Measurements from ENCODE around the gene IL10RA. TPM values are rescaled to one million over a fixed set of nuclear protein-coding genes. Genes with fewer than 3 reads are reported as not detected.
A peak's percentile ranks its signal among the peaks of the same experiment; 100 is the strongest.

The IL10RA gene
- total and polyA plus RNA-seq, 9 of the 15 experiments (the other 6 are each of a cell fraction or from before 2014, with no cell fraction given), result 0.17 to 17.3 (median 2.9) TPM

GRCh38 chr11:117945047-117945810 lies 41.0 kb upstream of the IL10RA start:
- in situ Hi-C loops (cut with MboI), result loop anchor here (5.0 to 10.0 kb wide), 3 partner anchors 100 to 123 kb away; partner anchors contain the start of gene FXYD2
- H2AFZ ChIP-seq (ENCODE audit: low read depth, low read length), result no peak overlapping the region
- ChIA-PET CTCF (ENCODE audit: low intra/inter-chr PET ratio) (interaction anchor here (0.5 to 4.9 kb wide), 3 partner anchors 103 to 127 kb away, joined by 3 to 37 read pairs (median 25); no protein-coding TSS in a partner anchor), POLR2A (interaction anchor here (1.0 to 1.1 kb wide), 2 partner anchors 9 to 108 kb away, joined by 3 read pairs; no protein-coding TSS in a partner anchor)
- WGBS (ENCODE audit: insufficient coverage, low coverage, missing lambda C conversion rate), result 25% methylated on average over 7 of the region's 7 CpGs
- no peaks in the 10 kb centered on the region for H3K9me3 ChIP-seq (replicated peaks; ENCODE audit: control insufficient read depth, insufficient read depth, low read depth, low read length)
- H4K20me1 ChIP-seq (replicated peaks; ENCODE audit: control insufficient read depth, insufficient read depth, low read length), result no peaks in the 10 kb centered on the region
- FAIRE-seq, result no peak
- H3K36me3 ChIP-seq (ENCODE audit: control insufficient read depth, insufficient read depth, low read length), result no peaks in the 10 kb centered on the region
- DNase-seq (ENCODE audit: extremely low read depth in 1 of 4, low spot score in 3 of 4), result no peak
- no peak overlapping the region for H3K27ac ChIP-seq (ENCODE audit: extremely low read depth, low read depth, low read length)
- H3K9ac ChIP-seq (ENCODE audit: insufficient read depth in 1 of 2, low read depth in 2 of 2, low read length in 2 of 2), result no peak overlapping the region
- no peaks in the 10 kb centered on the region for H3K79me2 ChIP-seq (ENCODE audit: control insufficient read depth, insufficient read depth, low read length)
- H3K4me1 ChIP-seq (replicated peaks in 1 of 2; ENCODE audit: control insufficient read depth in 2 of 2, insufficient read depth in 2 of 2, low read length in 2 of 2), result peaks cover 5 to 24% of the 10 kb centered on the region in 2 experiments; a peak in 4 of 5 replicates
- BruUV-seq (replicated peaks), result no TSS peak
- H3K4me3 ChIP-seq, result no peak overlapping the region
- intact Hi-C loops (cut with micrococcal nuclease), result loop anchor here (5.0 to 10.0 kb wide), 3 partner anchors 33 to 520 kb away; partner anchors contain the start of gene SCN2B
- no peaks in the 10 kb centered on the region for H3K27me3 ChIP-seq (ENCODE audit: control insufficient read depth in 2 of 2, insufficient read depth in 2 of 2, low read length in 2 of 2)
- H3K4me2 ChIP-seq (ENCODE audit: insufficient read depth, low read length), result no peak overlapping the region
- H3K9me1 ChIP-seq (ENCODE audit: control insufficient read depth, insufficient read depth, low read length), result no peaks in the 10 kb centered on the region
- ATAC-seq, result no peak
- TF ChIP-seq ARID1B (IDR thresholded peaks at IDR 0.05) (peak; percentile 66), U2AF1 (optimal IDR thresholded peaks at IDR 0.05; ENCODE audit: low read depth, low read length) (no peak), POLR3A (IDR thresholded peaks at IDR 0.05; ENCODE audit: borderline replicate concordance, extremely low read depth, insufficient read depth, insufficient read length) (no peak), UBTF (IDR thresholded peaks at IDR 0.05; ENCODE audit: borderline replicate concordance in 1 of 2, low read depth in 2 of 2, low read length in 2 of 2) (no peak), GTF2F1 (IDR thresholded peaks at IDR 0.05; ENCODE audit: low read depth, low read length) (no peak), HDAC1 (IDR thresholded peaks at IDR 0.05) (no peak), POU5F1 (IDR thresholded peaks at IDR 0.05; ENCODE audit: borderline replicate concordance, low read depth, low read length, partially characterized antibody) (no peak), CSDE1 (IDR thresholded peaks at IDR 0.05) (no peak), ZBTB2 (IDR thresholded peaks at IDR 0.05) (no peak), FOXK2 (conservative IDR thresholded peaks at IDR 0.05 in 1 of 2, IDR thresholded peaks at IDR 0.05 in 1 of 2; ENCODE audit: low read depth in 2 of 2) (no peak), SMAD4 (CRISPR knock-in tag; conservative IDR thresholded peaks at IDR 0.05) (no peak), MEIS2 (IDR thresholded peaks at IDR 0.05; ENCODE audit: partially characterized antibody) (peak; percentile 20), FOXM1 (IDR thresholded peaks at IDR 0.05; ENCODE audit: low read depth) (no peak), FOXM1 (CRISPR knock-in tag; IDR thresholded peaks at IDR 0.05; ENCODE audit: low read depth) (no peak), BMI1 (IDR thresholded peaks at IDR 0.05; ENCODE audit: low read length) (no peak)
- TF ChIP-seq, protein P1, sequence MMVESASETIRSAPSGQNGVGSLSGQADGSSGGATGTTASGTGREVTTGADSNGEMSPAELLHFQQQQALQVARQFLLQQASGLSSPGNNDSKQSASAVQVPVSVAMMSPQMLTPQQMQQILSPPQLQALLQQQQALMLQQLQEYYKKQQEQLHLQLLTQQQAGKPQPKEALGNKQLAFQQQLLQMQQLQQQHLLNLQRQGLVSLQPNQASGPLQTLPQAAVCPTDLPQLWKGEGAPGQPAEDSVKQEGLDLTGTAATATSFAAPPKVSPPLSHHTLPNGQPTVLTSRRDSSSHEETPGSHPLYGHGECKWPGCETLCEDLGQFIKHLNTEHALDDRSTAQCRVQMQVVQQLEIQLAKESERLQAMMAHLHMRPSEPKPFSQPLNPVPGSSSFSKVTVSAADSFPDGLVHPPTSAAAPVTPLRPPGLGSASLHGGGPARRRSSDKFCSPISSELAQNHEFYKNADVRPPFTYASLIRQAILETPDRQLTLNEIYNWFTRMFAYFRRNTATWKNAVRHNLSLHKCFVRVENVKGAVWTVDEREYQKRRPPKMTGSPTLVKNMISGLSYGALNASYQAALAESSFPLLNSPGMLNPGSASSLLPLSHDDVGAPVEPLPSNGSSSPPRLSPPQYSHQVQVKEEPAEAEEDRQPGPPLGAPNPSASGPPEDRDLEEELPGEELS (CRISPR knock-in tag; IDR thresholded peaks at IDR 0.05; ENCODE audit: borderline replicate concordance), result no peak
